ENCODE results near the gene BMAL1.
"Not testable (repeated sequence)": the region's sequence is repeated elsewhere in the genome, so short reads cannot be mapped to it uniquely, and the experiment has no call there.

BMAL1 gene

DNA sequence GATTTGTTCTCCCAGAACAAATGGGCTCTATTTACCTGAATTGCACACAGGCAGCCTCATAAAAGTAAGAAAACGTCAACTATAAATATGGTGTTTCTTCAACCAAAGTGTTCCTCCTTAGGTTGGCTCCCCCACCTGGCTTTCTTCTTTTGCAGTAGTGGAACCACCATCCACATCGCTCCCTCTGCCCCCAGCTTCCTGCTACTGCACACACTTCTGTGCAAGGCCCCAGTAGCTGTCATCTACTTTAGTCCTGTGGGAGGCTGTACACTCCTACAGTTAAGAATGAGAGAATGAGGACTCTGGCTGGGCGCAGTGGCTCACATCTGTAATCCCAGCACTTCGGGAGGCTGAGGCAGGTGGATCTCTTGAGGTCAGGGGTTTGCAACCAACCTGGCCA, 89.5 kb downstream of the BMAL1 start:
- in situ Hi-C loops (cut with MboI; ENCODE audit: low sequenced_read_pairs), result no loop called here

GRCh38 chr11:13368041-13368446, 90.5 kb downstream of the BMAL1 start:
- in situ Hi-C loops (cut with MboI; ENCODE audit: low sequenced_read_pairs), result no loop called here

- in situ Hi-C loops (cut with MboI; ENCODE audit: low sequenced_read_pairs), result no loop called here
Observed at GRCh38 chr11:13373216-13373615, 95.6 kb downstream of the BMAL1 start.

DNA sequence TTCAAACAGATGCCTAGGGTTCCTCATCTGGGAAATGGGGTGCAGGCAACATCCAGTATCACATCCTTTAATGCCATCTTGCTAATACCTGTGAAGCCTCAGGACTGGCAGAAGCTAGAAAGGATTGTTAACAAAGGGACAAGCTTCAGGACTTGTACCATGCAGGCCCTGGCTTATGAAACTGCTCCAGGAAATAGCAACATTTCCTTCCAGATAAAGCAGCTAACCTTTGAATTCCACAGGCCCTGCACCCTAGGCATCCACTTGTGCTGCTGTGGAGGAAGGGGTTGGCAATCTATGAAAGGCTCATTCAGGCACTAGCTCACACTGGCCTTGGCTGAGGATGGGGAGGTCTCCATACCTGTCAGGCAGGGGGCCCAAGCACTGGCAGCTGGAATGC, 98.2 kb downstream of the BMAL1 start:
- in situ Hi-C loops (cut with MboI; ENCODE audit: low sequenced_read_pairs), result no loop called here

DNA sequence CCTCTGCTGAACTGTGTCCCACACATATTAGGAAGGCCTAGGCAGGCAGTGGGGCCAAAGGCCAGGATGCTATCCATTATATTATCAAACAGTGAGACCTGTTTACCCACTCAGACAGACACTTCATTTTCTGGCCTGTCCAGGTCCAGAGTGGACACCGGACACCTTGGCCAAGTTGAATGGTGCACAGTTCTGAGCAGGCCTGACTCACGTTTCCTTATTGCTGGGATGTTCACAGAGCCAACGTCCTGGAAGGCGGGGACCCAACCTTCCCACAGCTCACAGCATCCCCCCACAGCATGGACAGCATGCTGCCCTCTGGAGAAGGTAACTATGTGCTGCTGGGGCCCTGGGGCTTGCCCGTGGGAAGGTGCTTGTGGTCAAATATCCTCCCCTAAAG, 98.8 kb downstream of the BMAL1 start:
- in situ Hi-C loops (cut with MboI; ENCODE audit: low sequenced_read_pairs), result no loop called here

DNA sequence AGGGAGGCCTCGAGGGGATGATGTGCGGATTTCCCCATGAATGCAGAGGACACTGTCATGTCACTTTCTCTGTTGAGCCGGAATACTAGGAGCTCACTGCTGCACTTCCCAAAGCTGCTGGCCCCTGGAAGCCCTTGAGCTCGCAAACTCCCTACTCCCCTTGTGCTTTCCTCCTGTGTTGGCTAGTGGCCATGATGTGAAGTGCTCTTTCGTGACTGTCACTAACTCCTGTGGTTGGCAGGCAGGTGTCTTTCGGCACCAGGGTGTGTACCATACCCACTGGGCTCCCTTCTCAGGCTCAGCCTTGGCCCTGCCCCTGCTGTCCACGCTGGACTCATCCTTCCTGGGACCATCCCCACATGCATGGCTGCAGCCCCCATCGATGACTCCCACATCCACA, 99.2 kb downstream of the BMAL1 start:
- in situ Hi-C loops (cut with MboI; ENCODE audit: low sequenced_read_pairs), result no loop called here

GRCh38 chr11:13378316-13378715, 100.7 kb downstream of the BMAL1 start:
- in situ Hi-C loops (cut with MboI; ENCODE audit: low sequenced_read_pairs), result no loop called here

- in situ Hi-C loops (cut with MboI; ENCODE audit: low sequenced_read_pairs), result no loop called here
Observed at GRCh38 chr11:13380731-13381130, 103.1 kb downstream of the BMAL1 start.

DNA sequence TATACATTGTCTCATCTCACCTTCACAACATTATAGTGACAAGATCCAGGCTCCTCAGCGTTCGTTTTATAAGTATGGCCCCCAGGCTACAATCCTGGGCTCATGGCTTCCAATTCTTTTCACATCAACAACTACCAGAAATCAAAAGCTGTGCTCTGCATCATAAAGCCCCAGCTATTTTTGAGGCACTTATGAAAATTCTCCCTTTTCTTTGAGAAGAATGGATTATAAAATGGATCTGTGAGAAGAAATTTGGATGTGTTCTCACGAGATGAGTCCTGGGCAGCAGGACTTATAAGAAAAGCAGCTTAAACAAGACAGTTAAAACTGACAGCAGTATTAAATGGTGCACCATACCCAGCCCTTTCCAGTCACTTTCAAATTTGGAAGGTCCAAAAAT, 105.2 kb downstream of the BMAL1 start:
- in situ Hi-C loops (cut with MboI; ENCODE audit: low sequenced_read_pairs), result no loop called here

- in situ Hi-C loops (cut with MboI; ENCODE audit: low sequenced_read_pairs), result no loop called here
Observed at GRCh38 chr11:13384908-13385640, 107.5 kb downstream of the BMAL1 start.

DNA sequence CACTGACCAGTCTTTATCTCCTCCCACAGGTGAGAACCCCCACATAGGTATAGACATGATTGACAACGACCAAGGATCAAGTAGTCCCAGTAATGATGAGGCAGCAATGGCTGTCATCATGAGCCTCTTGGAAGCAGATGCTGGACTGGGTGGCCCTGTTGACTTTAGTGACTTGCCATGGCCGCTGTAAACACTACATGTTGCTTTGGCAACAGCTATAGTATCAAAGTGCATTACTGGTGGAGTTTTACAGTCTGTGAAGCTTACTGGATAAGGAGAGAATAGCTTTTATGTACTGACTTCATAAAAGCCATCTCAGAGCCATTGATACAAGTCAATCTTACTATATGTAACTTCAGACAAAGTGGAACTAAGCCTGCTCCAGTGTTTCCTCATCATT, 109.0 kb downstream of the BMAL1 start:
- in situ Hi-C loops (cut with MboI; ENCODE audit: low sequenced_read_pairs), result no loop called here

- in situ Hi-C loops (cut with MboI; ENCODE audit: low sequenced_read_pairs), result no loop called here
Observed at GRCh38 chr11:13388741-13389140, 111.2 kb downstream of the BMAL1 start.

DNA sequence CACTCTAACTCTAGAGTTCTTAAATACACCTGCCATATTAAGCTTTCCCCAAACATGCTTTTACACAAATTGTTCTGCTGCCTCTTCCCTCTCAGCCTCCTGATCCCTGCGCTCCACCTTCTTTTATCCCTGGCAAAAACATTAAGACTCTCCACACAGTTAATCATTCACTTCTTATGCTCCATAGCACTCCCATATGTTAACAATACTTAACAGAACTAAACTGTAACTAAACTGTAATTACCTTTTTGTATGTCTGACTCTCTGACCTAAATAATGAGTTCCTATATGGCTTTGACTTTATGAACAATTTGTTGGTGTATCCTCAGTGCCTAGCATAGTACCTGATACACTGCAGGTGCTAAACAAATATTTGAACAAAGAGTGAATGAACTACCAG, 113.6 kb downstream of the BMAL1 start:
- in situ Hi-C loops (cut with MboI; ENCODE audit: low sequenced_read_pairs), result no loop called here

GRCh38 chr11:13398335-13398734, 120.7 kb downstream of the BMAL1 start:
- in situ Hi-C loops (cut with MboI; ENCODE audit: low sequenced_read_pairs), result not testable (repeated sequence)

DNA sequence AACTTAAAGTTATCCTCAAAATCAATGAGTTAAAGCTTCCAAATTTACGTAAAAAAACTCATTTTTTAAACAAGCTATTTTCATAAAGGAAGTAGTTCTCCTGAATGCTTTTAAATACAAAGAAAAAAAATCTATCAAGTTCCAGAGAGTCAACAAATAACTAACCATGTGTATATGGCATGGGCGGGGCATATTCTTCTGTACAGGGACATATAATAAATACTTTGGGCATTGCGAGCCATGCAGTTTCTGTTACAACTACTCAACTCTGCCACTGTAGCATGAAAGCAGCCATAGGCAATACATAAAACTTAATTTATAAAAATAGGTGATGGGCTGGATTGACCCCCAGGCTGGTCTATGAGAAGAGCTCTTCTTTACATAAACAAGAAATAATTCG, 127.6 kb downstream of the BMAL1 start:
- in situ Hi-C loops (cut with MboI; ENCODE audit: low sequenced_read_pairs), result no loop called here

- in situ Hi-C loops (cut with MboI; ENCODE audit: low sequenced_read_pairs), result no loop called here
Observed at GRCh38 chr11:13415201-13415600, 137.6 kb downstream of the BMAL1 start.

DNA sequence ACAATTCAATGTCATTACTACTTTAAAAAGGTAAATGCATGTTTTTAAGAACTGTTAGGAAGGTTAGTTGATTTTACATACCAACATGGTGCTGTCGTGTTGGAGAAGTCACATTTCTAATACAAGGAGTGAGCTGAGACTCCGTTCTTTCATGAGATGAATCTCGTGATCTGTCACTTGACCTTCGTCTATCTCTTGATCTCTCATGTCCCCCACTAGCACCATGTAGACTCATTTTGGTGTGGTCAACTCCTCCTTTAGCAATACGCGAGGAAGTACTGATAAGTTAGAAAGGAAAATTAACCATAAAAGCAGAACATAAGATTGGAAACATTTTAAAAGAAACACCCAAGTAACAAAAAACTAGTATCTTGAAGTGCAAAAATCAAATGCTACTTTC, 144.0 kb downstream of the BMAL1 start:
- in situ Hi-C loops (cut with MboI; ENCODE audit: low sequenced_read_pairs), result no loop called here

- in situ Hi-C loops (cut with MboI; ENCODE audit: low sequenced_read_pairs), result no loop called here
Observed at GRCh38 chr11:13423372-13423771, 145.8 kb downstream of the BMAL1 start.

DNA sequence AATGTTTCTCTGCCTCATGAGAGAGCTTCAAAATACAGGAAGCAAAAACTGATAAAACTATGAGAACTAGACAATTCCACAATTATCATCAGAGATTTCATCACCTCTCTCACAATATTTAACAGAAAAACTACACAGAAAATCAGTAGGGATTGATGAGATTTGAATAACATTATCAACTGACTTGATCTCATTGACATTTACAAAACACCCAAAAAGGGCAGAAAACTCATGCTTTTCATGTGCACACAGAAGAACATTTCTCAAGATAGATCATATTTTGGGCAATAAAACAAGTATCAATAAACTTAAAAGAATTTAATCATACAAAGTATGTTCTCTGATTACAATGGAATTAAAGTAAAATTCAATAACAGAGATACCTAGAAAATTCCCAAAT, 149.8 kb downstream of the BMAL1 start:
- in situ Hi-C loops (cut with MboI; ENCODE audit: low sequenced_read_pairs), result no loop called here

GRCh38 chr11:13429288-13429687, 151.7 kb downstream of the BMAL1 start:
- in situ Hi-C loops (cut with MboI; ENCODE audit: low sequenced_read_pairs), result no loop called here

DNA sequence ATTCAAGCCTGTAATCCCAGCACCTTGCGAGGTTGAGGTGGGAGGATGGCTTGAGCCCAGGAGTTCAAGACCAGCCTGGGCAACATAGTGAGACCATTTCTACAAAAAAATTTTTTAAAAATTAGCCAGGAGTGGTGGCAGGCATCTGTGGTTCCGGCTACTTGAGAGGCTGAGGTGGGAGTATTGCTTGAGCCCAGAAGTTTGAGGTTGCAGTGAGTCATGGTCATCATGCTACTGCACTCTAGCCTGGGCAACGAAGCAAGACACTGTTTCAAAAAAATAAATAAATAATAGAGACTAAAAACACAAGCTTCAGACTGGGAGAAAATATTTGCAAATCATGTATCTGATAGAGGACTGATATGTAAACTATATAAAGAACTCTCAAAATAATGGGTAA, 152.2 kb downstream of the BMAL1 start:
- in situ Hi-C loops (cut with MboI; ENCODE audit: low sequenced_read_pairs), result no loop called here

GRCh38 chr11:13433437-13433836, 155.8 kb downstream of the BMAL1 start:
- in situ Hi-C loops (cut with MboI; ENCODE audit: low sequenced_read_pairs), result no loop called here

All from HL-60/S4 (cell line).